MM.1S (cell line): ENCODE results near the gene EML5.
"Not testable (repeated sequence)": the region's sequence is repeated elsewhere in the genome, so short reads cannot be mapped to it uniquely, and the experiment has no call there.

Source experiments
- EZH2 ChIP-seq: fragments of 300-600 bp; sonication (generic); optimal IDR thresholded peaks from 2 replicates; pipeline ENCODE3; 2017; ENCODE audit warnings: low read depth, mild to moderate bottlenecking, antibody characterized with exemption, low read length, mixed read lengths
- TF ChIP-seq, protein P1 (sequence below): fragments of 300-600 bp; sonication (generic); IDR thresholded peaks from 2 replicates; pipeline ENCODE4 v1.5.1; 2016; ENCODE audit warnings: antibody characterized with exemption, low read length, mixed read lengths

DNA sequence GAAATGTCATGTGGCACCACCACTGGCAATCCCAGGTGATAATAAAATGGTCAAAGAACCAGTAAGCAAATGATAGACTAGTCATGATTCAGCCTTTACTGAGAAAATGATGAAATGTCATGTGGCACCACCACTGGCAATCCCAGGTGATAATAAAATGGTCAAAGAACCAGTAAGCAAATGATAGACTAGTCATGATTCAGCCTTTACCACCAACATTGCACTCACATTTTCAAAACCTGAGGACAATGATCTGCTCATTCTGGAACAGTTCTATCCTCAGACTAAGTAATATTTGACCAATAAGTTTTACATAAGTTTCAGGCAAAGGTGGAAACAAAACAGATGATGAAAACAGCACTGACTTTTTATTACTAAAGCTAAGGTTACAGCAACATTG, 3.2 kb downstream of the EML5 start:
- not testable (repeated sequence) for TF ChIP-seq EZH2
- TF ChIP-seq, protein P1, sequence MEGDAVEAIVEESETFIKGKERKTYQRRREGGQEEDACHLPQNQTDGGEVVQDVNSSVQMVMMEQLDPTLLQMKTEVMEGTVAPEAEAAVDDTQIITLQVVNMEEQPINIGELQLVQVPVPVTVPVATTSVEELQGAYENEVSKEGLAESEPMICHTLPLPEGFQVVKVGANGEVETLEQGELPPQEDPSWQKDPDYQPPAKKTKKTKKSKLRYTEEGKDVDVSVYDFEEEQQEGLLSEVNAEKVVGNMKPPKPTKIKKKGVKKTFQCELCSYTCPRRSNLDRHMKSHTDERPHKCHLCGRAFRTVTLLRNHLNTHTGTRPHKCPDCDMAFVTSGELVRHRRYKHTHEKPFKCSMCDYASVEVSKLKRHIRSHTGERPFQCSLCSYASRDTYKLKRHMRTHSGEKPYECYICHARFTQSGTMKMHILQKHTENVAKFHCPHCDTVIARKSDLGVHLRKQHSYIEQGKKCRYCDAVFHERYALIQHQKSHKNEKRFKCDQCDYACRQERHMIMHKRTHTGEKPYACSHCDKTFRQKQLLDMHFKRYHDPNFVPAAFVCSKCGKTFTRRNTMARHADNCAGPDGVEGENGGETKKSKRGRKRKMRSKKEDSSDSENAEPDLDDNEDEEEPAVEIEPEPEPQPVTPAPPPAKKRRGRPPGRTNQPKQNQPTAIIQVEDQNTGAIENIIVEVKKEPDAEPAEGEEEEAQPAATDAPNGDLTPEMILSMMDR: not testable (repeated sequence)
